ENCODE data around the gene PTH1R.

DNA sequence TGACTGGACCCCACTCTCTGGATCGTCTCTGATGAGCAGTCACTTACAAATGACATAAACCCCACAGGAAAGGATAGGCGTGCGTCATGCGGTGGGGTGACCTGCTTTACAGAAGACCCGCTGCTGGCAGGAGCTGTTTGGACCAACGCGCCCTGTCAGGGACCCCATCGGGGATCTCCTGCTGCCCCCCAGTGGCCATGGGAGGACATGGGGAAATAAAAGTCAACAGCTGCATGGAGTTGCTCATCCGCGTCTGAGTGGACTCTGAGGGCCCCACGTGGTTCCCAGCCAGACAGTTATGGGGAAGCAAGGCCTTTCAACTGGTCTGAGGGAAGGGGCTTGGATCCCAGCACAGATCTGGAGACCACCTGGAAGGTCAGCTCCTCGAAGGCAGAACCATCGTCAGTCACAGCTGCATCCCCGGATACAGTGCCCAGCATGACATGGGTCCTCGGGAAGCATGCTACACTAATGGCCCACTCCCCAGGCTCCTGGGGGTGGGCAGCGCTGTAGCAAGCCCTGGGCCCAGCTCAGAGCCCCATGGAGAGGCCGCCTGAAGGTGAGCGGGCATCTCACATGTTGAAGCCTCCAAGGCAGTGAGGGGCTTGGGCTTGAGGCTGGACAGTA lies 32.1 kb downstream of the PTH1R start:
- TF ChIP-seq, protein P1, sequence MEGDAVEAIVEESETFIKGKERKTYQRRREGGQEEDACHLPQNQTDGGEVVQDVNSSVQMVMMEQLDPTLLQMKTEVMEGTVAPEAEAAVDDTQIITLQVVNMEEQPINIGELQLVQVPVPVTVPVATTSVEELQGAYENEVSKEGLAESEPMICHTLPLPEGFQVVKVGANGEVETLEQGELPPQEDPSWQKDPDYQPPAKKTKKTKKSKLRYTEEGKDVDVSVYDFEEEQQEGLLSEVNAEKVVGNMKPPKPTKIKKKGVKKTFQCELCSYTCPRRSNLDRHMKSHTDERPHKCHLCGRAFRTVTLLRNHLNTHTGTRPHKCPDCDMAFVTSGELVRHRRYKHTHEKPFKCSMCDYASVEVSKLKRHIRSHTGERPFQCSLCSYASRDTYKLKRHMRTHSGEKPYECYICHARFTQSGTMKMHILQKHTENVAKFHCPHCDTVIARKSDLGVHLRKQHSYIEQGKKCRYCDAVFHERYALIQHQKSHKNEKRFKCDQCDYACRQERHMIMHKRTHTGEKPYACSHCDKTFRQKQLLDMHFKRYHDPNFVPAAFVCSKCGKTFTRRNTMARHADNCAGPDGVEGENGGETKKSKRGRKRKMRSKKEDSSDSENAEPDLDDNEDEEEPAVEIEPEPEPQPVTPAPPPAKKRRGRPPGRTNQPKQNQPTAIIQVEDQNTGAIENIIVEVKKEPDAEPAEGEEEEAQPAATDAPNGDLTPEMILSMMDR (IDR thresholded peaks at IDR 0.05) = peak; percentile 94
- TF ChIP-seq EZH2 (IDR thresholded peaks at IDR 0.05) = no peak

Data from neural progenitor cell (in vitro differentiated cells).